OCI-LY7 (cell line): Measurements from ENCODE around the gene AIFM2. TPM values are rescaled to one million over a fixed set of nuclear protein-coding genes. Genes with fewer than 3 reads are reported as not detected.

Experiments used
- BruUV-seq: library from RNA; stranded (reverse); fragments of 400-500 nt; replicated peaks from 2 replicates; lab custom pipeline; 2021; lab: Mats Ljungman, UMichigan
- CTCF ChIA-PET: fragments of 300-600 bp; sonication (Branson Sonifier 250); formaldehyde crosslinking; loops from one replicate; lab custom pipeline; 2022; ENCODE audit warnings: antibody characterized with exemption; ENCODE audit not compliant: unreplicated experiment; lab: Charles Lee
- POLR2A ChIA-PET: fragments of 300-600 bp; sonication (Branson Sonifier 250); formaldehyde crosslinking; loops from one replicate; lab custom pipeline; 2022; ENCODE audit warnings: antibody characterized with exemption; lab: Charles Lee
- DNase-seq: peaks from one replicate; pipeline ENCODE4 v3.0.0-alpha.2; 2015; ENCODE audit warnings: low spot score
- H2AFZ ChIP-seq: fragments of 200-600 bp; sonication (generic), shearing (Covaris generic); 2 replicates; pipeline ENCODE4 v1.6.1; 2014; ENCODE audit warnings: mild to moderate bottlenecking, antibody characterized with exemption, low read length, moderate library complexity
- H3K27ac ChIP-seq: fragments of 200-600 bp; sonication (generic); 2 replicates; pipeline ENCODE4 v1.5.1; 2014; ENCODE audit warnings: mixed run types, low read depth, mild to moderate bottlenecking, moderate library complexity, low read length, inconsistent platforms; ENCODE audit not compliant: poor library complexity, severe bottlenecking
- H3K36me3 ChIP-seq: fragments of 200-600 bp; sonication (generic); 2 replicates; pipeline ENCODE4 v1.6.1; 2014; ENCODE audit warnings: mild to moderate bottlenecking, antibody characterized with exemption, low read length, moderate library complexity, mixed read lengths; ENCODE audit not compliant: insufficient read depth
- H3K4me1 ChIP-seq: fragments of 200-600 bp; sonication (generic); 2 replicates; pipeline ENCODE4 v1.5.1; 2014; ENCODE audit warnings: mild to moderate bottlenecking, low read length; ENCODE audit not compliant: insufficient read depth, poor library complexity, severe bottlenecking
- H3K4me2 ChIP-seq: fragments of 200-600 bp; sonication (generic); 2 replicates; pipeline ENCODE4 v1.6.1; 2014; ENCODE audit warnings: mild to moderate bottlenecking, low read length
- H3K4me3 ChIP-seq: fragments of 200-600 bp; sonication (generic); 2 replicates; pipeline ENCODE4 v1.5.1; 2014; ENCODE audit warnings: mild to moderate bottlenecking, low read depth, low read length; ENCODE audit not compliant: poor library complexity, severe bottlenecking
- H3K79me2 ChIP-seq: fragments of 200-600 bp; sonication (generic); 2 replicates; pipeline ENCODE4 v1.6.1; 2016; ENCODE audit warnings: low read depth, mild to moderate bottlenecking, low read length, moderate library complexity, mixed read lengths; ENCODE audit not compliant: insufficient read depth
- H3K9me2 ChIP-seq: fragments of 200-600 bp; sonication (generic); 2 replicates; pipeline ENCODE4 v1.6.1; 2016; ENCODE audit warnings: mild to moderate bottlenecking, low read length, mixed read lengths; ENCODE audit not compliant: insufficient read depth
- H3K9me3 ChIP-seq: fragments of 200-600 bp; sonication (generic); 2 replicates; pipeline ENCODE4 v1.6.1; 2014; ENCODE audit warnings: mild to moderate bottlenecking, mixed run types, low read length, mixed read lengths
- H4K20me1 ChIP-seq: fragments of 200-600 bp; sonication (generic); 2 replicates; pipeline ENCODE4 v1.6.1; 2014; ENCODE audit warnings: mild to moderate bottlenecking, antibody characterized with exemption, low read length, moderate library complexity, mixed read lengths; ENCODE audit not compliant: insufficient read depth
- EZH2phosphoT487 ChIP-seq: fragments of 200-600 bp; sonication (generic); IDR thresholded peaks from 2 replicates; pipeline ENCODE4 v1.6.1; 2018; ENCODE audit warnings: low read depth, borderline replicate concordance, mild to moderate bottlenecking, mixed run types, antibody characterized with exemption, low read length, moderate library complexity, mixed read lengths
- intact Hi-C: fragments of 100-400 bp; cut with micrococcal nuclease; formaldehyde crosslinking; loops from one replicate; pipeline ENCODE4 v1.10.0; 2022; ENCODE audit not compliant: unreplicated experiment
- total RNA-seq, 2 experiments: library from RNA; depleted of rRNA in 1 of 2; stranded (reverse); fragments of >200 nt in 1 of 2; shearing (Covaris generic) in 1 of 2; gene quantifications; 2 replicates each; pipeline ENCODE4 v1.2.3, GENCODE V29; 2014 to 2022
- TF ChIP-seq, protein P1 (sequence below): fragments of 200-600 bp; sonication (generic); conservative IDR thresholded peaks from 2 replicates; pipeline ENCODE4 v1.5.1; 2014; ENCODE audit warnings: mild to moderate bottlenecking, antibody characterized with exemption, low read length, moderate library complexity, mixed read lengths

The AIFM2 gene
- total RNA-seq, 2 experiments from 2014 or later, result 1.7 to 2.6 TPM

GRCh38 chr10:70109064-70109729 is 23.4 kb downstream of the AIFM2 start:
- no peak for TF ChIP-seq EZH2phosphoT487
- TF ChIP-seq, protein P1, sequence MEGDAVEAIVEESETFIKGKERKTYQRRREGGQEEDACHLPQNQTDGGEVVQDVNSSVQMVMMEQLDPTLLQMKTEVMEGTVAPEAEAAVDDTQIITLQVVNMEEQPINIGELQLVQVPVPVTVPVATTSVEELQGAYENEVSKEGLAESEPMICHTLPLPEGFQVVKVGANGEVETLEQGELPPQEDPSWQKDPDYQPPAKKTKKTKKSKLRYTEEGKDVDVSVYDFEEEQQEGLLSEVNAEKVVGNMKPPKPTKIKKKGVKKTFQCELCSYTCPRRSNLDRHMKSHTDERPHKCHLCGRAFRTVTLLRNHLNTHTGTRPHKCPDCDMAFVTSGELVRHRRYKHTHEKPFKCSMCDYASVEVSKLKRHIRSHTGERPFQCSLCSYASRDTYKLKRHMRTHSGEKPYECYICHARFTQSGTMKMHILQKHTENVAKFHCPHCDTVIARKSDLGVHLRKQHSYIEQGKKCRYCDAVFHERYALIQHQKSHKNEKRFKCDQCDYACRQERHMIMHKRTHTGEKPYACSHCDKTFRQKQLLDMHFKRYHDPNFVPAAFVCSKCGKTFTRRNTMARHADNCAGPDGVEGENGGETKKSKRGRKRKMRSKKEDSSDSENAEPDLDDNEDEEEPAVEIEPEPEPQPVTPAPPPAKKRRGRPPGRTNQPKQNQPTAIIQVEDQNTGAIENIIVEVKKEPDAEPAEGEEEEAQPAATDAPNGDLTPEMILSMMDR, result no peak
- H3K4me2 ChIP-seq, result no peak overlapping the region
- CTCF ChIA-PET, result no interaction called here
- DNase-seq, result no peak
- H3K9me3 ChIP-seq, result no peaks in the 10 kb centered on the region
- H3K36me3 ChIP-seq, result no peaks in the 10 kb centered on the region
- POLR2A ChIA-PET, result interaction anchor here (0.5 kb wide), 1 partner anchor 1577 kb away, joined by 8 read pairs; no protein-coding TSS in a partner anchor
- H3K79me2 ChIP-seq, result no peaks in the 10 kb centered on the region
- H3K9me2 ChIP-seq, result no peaks in the 10 kb centered on the region
- no peak overlapping the region for H3K4me3 ChIP-seq
- H4K20me1 ChIP-seq, result no peaks in the 10 kb centered on the region
- no TSS peak for BruUV-seq
- intact Hi-C loops, result no loop called here
- H2AFZ ChIP-seq, result no peak overlapping the region
- no peak overlapping the region for H3K27ac ChIP-seq
- H3K4me1 ChIP-seq, result peaks cover 3% of the 10 kb centered on the region

- no TSS peak for BruUV-seq
Measured at GRCh38 chr10:70106958-70107791, 25.4 kb downstream of the AIFM2 start.

More at GRCh38 chr10:70106958-70107791, 25.4 kb downstream of the AIFM2 start:
- H3K9me3 ChIP-seq, result no peaks in the 10 kb centered on the region
- H3K4me2 ChIP-seq, result no peak overlapping the region
- no peaks in the 10 kb centered on the region for H4K20me1 ChIP-seq
- no peaks in the 10 kb centered on the region for H3K9me2 ChIP-seq
- no peak overlapping the region for H3K4me3 ChIP-seq
- peaks cover 3% of the 10 kb centered on the region for H3K4me1 ChIP-seq
- CTCF ChIA-PET, result no interaction called here
- H3K79me2 ChIP-seq, result no peaks in the 10 kb centered on the region
- H2AFZ ChIP-seq, result no peak overlapping the region
- peak; percentile 54 for DNase-seq
- POLR2A ChIA-PET, result interaction anchor here (0.7 kb wide), 1 partner anchor 456 kb away, joined by 4 read pairs; no protein-coding TSS in a partner anchor
- no peak overlapping the region for H3K27ac ChIP-seq
- no peaks in the 10 kb centered on the region for H3K36me3 ChIP-seq
- intact Hi-C loops, result no loop called here
- no peak for TF ChIP-seq EZH2phosphoT487
- TF ChIP-seq, protein P1, result peak; percentile 83
